DMS 273 treated with DMSO at 0.1 percent for 48 hours (cell line): ENCODE data around the gene VPS41.
"Not testable (repeated sequence)": the region's sequence is repeated elsewhere in the genome, so short reads cannot be mapped to it uniquely, and the experiment has no call there.

Experiments used
- DNase-seq: peaks from one replicate; lab custom pipeline; 2025; lab: John Stamatoyannopoulos, UW

VPS41 gene

DNA sequence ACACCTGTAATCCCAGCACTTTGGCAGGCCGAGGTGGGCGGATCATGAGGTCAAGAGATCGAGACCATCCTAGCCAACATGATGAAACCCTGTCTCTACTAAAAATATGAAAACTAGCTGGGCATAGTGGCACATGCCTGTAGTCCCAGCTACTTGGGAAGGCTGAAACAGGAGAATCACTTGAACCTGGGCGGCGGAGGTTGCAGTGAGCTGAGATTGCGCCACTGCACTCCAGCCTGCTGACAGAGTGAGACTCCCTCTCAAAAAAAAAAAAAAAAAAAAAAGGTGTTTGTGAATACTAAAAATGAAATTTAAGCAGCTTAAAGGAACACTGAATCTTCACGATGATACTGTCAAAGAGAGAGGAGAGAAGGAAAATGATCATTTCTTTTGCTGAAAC is 54.0 kb downstream of the VPS41 start:
- not testable (repeated sequence) for DNase-seq

GRCh38 chr7:38851321-38851720 is 57.7 kb downstream of the VPS41 start:
- no peak for DNase-seq

DNA sequence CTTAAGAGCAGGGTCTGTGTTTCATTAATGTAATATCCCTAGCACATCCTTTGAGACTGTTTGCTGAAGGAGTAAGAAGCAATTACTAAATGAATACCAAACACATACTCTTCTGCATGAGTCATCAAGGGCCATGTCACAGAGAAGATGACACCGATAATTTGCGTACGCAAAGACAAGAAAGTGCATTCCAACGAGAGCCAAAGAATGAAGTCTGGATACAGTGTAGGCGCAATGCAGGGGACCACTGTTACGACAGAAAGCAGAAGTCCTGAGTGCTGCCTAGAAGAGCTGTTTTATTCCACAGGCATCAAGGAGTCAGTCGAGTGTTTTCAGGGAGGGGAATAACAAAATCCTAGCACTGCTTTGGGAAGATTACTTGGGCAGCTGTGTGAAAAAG is 62.7 kb downstream of the VPS41 start:
- DNase-seq, result no peak

- no peak for DNase-seq
These were observed 63.9 kb downstream of the VPS41 start for GRCh38 chr7:38844952-38845563.

- no peak for DNase-seq
These were observed 66.2 kb downstream of the VPS41 start for GRCh38 chr7:38842746-38843145.

DNA sequence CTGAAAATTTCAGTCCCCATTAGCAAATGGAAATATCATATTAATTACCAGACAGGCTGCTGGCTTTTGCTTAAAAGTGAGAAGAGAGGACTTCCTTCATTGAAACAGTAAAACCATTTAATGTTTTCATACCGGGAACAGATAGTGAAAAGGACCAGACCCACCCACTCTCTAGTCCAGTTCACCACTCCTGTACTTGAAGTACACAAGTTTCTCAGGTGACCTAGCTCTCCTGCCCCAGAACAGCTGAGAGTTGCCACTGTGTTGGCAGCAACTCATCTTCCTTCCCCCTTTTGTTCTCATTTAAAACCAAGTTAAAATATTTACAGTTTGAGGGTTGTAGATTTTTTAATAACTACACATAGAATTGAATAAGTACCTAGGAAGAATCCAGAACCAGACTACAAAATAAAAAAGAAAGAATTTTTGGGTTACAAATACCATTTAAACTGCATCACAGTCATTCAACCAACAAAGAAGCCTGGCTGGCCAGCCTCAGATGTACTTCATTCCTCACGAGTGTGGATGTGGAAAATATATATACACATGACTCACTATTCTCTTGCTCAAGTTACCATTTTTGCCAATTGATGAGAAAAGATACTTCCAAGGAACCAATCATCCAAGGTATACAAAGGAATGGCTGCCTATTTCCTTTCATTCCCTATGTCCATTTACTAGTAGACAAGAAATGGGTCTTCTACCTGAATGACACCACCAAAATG is 68.1 kb downstream of the VPS41 start:
- DNase-seq, result no peak

GRCh38 chr7:38839851-38840250 is 69.1 kb downstream of the VPS41 start:
- no peak for DNase-seq

DNA sequence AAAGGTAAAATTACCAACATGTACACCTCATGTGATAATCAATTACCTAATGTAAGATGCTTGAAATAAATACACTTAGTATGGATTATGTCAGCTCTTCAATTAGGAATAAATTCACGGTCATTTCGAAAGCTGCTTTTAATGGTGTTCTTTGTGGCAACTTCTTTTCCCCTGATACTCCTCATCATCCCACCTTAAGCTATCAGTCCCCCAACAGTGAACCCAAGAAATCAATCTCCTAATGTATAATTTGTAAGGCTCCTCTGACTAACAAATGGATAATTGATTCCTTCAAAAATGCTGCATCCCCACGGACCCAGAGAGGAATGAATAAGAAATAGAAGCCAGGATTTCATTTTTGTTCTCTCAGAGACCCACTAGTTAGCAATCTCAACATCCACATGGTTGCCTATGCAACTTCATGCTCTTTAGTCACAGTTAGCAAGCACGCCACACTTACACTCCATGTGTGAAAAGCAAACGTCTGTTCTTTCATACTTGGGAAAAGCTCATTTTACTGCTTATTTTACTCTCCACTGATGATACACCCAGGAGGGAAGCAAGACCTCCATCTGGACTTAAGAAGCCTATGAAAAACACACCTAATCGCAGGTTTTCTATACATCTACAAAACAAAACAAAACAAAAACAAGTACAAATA is 70.1 kb downstream of the VPS41 start:
- DNase-seq, result no peak

- no peak for DNase-seq
These were observed 74.6 kb downstream of the VPS41 start for GRCh38 chr7:38834357-38834756.

DNA sequence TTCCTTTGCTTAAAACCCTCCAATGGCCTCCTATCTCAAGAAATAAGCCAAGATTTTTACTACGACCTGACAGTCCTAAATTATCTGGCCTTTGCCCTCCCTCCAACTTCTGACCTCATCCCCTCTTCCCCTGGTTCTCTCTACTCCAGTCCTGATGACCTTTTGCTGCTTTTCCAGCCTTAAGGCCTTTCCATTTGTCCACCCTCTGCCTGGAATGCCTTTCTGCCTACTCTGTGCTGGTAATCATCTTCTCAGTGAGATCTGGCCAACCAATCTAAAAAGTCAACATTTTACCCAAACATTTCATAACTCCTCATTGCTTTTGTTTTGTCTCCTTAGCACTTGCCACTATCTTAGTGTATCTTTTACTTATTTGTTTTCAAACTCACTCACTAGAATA is 75.7 kb downstream of the VPS41 start:
- DNase-seq, result no peak

GRCh38 chr7:38831259-38831996 is 77.6 kb downstream of the VPS41 start:
- no peak for DNase-seq

- no peak for DNase-seq
These were observed 78.2 kb downstream of the VPS41 start for GRCh38 chr7:38830826-38831225.

DNA sequence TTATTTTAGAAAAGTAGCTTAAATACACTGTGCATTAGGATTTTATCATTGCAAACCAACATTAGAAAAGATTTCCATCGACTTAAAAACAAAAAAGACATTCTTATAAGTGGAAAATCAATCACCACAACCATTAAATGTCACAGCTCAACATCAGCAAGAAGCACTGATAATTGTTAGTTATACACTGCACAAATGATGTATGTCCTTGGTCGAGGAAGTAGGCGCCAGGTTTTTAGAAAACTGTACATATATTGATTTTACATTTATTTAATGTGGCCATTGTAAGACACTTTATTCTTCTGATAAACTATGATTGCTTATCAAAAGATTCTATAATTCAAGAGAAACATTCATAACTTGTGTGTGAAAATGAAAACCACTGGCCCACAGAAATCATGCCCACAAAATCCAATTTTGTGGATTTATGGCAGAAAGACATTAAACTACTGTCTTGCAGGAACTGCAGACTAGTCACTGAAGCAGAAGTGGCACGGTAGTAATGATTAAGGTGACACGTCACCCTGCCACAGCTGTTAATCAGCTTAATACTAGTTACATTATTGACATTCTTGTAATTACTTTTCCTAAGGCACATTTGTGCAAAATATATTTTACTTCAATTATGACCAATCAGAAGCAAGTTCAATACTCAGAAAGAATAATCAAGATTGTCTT is 79.4 kb downstream of the VPS41 start:
- no peak for DNase-seq

GRCh38 chr7:38828026-38828425 is 81.0 kb downstream of the VPS41 start:
- no peak for DNase-seq

DNA sequence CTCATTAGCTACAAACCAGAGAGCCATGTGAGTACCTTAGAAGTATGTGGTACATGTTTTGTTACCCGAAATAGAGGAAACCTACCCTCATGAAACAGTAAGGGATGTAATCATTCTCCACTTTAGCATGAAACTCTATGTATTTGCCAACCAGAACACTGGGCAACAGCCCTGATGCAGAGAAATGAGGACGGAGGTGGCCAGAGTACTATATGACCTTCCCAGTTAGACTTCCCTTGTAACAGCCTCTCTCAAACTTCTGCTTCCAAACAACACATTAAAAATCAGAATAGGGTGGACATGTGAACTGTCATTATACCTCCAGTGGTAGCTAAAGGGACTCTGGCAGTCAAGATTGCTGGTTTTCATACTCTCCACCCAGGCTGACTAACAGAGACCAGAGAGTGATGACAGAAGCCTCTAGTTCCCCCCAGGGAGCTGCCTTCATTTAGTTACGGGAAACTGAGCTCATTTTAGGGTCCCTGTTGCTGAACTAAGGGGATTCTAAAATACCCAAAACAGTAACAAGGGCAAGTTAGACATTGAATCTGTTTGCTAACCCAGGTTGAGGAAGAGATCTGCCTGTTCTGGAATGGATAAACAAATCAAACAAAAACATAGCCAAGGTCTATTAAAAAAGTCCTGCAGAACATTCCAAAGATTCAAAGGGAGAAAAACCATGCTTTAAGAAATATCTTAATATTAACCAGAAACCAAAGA is 83.1 kb downstream of the VPS41 start:
- DNase-seq, result no peak

DNA sequence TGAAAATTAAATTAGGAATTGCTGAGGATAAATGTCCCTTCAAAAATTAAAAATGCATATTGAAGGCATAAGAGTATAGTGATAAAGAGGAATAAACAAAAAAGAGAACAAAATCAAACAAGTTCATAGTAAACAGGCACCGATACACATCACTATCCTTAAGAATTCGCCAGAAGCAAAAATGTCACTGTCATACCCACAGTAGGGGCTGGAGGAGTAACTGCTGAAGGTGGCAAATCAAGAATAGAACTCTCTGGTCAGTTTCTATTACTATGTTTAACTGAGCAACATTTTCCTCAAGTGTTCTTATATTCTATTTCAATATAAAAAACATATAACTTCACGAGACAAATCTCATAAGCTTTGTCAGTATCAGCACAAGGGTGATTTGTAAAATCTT is 84.0 kb downstream of the VPS41 start:
- no peak for DNase-seq

GRCh38 chr7:38822549-38822948 is 86.4 kb downstream of the VPS41 start:
- no peak for DNase-seq

GRCh38 chr7:38820571-38820970 is 88.4 kb downstream of the VPS41 start:
- no peak for DNase-seq

DNA sequence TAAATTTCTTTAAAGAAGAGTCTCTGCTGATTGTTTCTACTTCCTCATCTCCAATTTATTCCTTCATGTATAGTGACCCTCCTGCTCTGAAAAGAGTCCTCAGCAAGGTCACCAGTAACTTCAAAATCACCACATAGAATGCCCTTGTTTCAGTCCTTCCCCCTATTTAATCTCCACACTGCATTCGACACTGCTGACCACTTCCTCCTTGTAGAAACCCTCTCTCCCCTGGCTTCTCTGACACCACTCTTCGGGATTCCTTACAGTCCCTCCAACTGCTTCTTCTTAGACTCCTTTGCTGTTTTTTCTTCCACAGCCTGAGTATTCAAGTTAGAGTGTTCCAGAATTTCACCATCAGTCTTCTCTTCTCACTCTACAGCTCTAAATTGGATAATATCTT is 89.5 kb downstream of the VPS41 start:
- no peak for DNase-seq

GRCh38 chr7:38817526-38817925 is 91.5 kb downstream of the VPS41 start:
- DNase-seq, result no peak

GRCh38 chr7:38813768-38814167 is 95.2 kb downstream of the VPS41 start:
- DNase-seq, result no peak

DNA sequence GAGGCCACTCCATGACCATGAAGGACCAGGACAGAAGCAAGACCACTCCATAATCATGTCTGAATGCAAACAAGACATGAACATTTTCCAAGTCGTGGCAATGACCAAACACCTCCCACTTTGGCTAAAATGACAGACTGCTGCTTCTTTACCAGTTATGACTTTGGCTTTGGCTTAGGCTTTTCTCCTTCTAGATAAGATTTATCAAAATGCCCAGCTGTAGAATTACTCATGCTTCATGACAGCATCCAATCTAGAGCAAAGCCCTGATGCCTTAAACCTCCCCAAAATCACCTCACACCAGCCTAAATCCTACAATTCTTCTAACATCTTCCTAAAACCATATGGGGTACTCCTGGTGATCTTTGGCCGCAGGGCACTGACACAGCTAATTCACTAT is 102.1 kb downstream of the VPS41 start:
- no peak for DNase-seq
